Measurements from ENCODE around the gene ACTL6A. TPM values are rescaled to one million over a fixed set of nuclear protein-coding genes. Genes with fewer than 3 reads are reported as not detected.

The ACTL6A gene
- total and polyA plus RNA-seq, 10 donors = 33.9 to 69.5 (median 52.9) TPM

DNA sequence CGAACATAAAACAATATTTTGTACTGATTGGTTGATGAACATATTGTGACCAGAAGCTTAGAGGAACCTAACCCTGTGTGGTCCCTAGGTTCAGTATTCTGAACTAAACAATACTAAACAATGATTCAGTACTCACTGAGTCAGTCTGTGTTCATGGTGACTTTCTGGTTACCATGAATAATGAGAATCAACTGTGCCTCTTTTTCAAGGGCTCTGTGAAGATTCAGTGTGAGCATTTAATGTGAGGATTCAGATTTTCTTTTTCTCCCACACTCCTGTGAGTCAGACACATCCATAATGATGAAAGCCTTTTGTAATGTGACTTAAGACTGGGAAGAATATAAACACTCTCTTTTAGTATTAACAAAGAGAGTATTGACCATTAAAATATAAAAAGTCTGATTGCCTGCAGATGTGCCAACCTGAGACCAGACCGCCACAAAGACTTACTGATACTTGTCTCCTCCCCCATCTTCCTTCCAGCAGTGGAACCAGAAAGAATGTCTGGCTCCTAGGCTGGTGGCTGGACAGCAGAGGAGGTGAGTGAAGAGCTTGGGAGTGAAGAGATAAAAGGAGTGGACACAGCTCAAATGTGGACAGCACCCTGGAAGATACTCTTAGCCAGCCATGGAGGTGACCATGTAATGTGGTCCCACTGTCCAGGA lies 17.6 kb upstream of the ACTL6A start:
- WGBS, 5 donors = 84 to 89% (median 86%) methylated on average over 2 of the region's 2 CpGs
- Histone ChIP-seq H3K36me3 (no peaks in the 10 kb centered on the region), H3K9me3 (no peaks in the 10 kb centered on the region), H3K4me1 (no peaks in the 10 kb centered on the region), H3K4me3 (no peak overlapping the region), H3K27ac (no peak overlapping the region), H3K27me3 (replicated peaks in 1 of 7) (no peaks in the 10 kb centered on the region)
- DNase-seq = no peak
- intact Hi-C loops (cut with DNase I; ENCODE audit: low total_unique reads) = no loop called here
- TF ChIP-seq POLR2AphosphoS5 (IDR thresholded peaks at IDR 0.05) = no peak
- TF ChIP-seq CTCF (IDR thresholded peaks at IDR 0.05 in 8 of 11, conservative IDR thresholded peaks at IDR 0.05 in 3 of 11) = no peak
- TF ChIP-seq POLR2A (IDR thresholded peaks at IDR 0.05) = no peak

GRCh38 chr3:179546814-179547241 lies 15.9 kb upstream of the ACTL6A start:
- H3K27me3 ChIP-seq (replicated peaks in 1 of 7) = no peaks in the 10 kb centered on the region
- TF ChIP-seq CTCF (IDR thresholded peaks at IDR 0.05 in 8 of 11, conservative IDR thresholded peaks at IDR 0.05 in 3 of 11) (no peak), POLR2A (IDR thresholded peaks at IDR 0.05) (no peak), POLR2AphosphoS5 (IDR thresholded peaks at IDR 0.05) (no peak)
- H3K27ac ChIP-seq = no peak overlapping the region
- H3K4me3 ChIP-seq = no peak overlapping the region
- DNase-seq = no peak
- intact Hi-C loops (cut with DNase I; ENCODE audit: low total_unique reads) = no loop called here
- no peaks in the 10 kb centered on the region for H3K36me3 ChIP-seq
- H3K4me1 ChIP-seq = no peaks in the 10 kb centered on the region
- WGBS, 5 donors = 42 to 73% (median 64%) methylated on average over 2 of the region's 2 CpGs
- no peaks in the 10 kb centered on the region for H3K9me3 ChIP-seq

- no peaks in the 10 kb centered on the region for H3K27me3 ChIP-seq (replicated peaks in 1 of 7)
- no peaks in the 10 kb centered on the region for H3K9me3 ChIP-seq
- 64 to 73% (median 70%) methylated on average over 4 of the region's 4 CpGs for WGBS, 5 donors
- intact Hi-C loops (cut with DNase I; ENCODE audit: low total_unique reads) = loop anchor here (10.0 kb wide), 1 partner anchor 107 kb away; no protein-coding TSS in a partner anchor
- no peak overlapping the region for H3K4me3 ChIP-seq
- H3K4me1 ChIP-seq = no peaks in the 10 kb centered on the region
- H3K36me3 ChIP-seq = no peaks in the 10 kb centered on the region
- no peak overlapping the region for H3K27ac ChIP-seq
- TF ChIP-seq CTCF (IDR thresholded peaks at IDR 0.05 in 8 of 11, conservative IDR thresholded peaks at IDR 0.05 in 3 of 11) (no peak), POLR2A (IDR thresholded peaks at IDR 0.05) (no peak), POLR2AphosphoS5 (IDR thresholded peaks at IDR 0.05) (no peak)
- no peak for DNase-seq
Observed at GRCh38 chr3:179551349-179552105, 11.2 kb upstream of the ACTL6A start.

DNA sequence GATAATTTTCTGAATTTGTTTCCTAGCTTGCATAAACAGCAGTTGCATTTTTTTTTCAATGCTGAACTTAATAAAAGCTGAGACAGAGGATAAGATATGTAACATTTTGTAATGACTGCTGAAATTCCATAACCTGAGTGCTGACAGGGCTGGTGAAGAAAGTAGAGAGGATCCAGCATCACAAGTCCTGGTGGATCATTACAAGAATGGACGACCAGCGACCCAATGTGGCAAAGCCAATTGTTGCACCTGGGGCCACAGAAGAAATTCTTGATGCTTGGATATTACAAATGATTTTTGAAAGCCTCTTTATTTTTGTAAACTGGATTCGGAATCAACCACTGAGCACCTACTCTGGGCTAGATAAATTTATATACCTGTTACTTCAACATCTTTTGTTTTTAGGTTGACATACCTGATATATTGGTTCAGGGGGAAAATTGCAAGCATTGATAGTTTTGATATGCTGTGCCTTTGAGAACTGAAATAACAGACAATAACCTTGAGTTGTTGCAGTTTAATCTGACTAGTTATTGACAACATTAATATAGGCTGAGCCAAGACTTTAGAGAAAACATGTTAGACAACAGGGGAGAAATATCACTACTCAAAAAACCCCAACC lies 3.9 kb upstream of the ACTL6A start:
- TF ChIP-seq POLR2A (IDR thresholded peaks at IDR 0.05) (no peak), POLR2AphosphoS5 (IDR thresholded peaks at IDR 0.05) (peak in 1 of 3 donors; percentile 25), CTCF (IDR thresholded peaks at IDR 0.05 in 8 of 11, conservative IDR thresholded peaks at IDR 0.05 in 3 of 11) (peak; percentile 41 to 83 (median 72))
- H3K4me1 ChIP-seq = peaks cover 2 to 23% (median 14%) of the 10 kb centered on the region in 6 donors
- H3K9me3 ChIP-seq = no peaks in the 10 kb centered on the region
- H3K36me3 ChIP-seq = no peaks in the 10 kb centered on the region
- no peak overlapping the region for H3K4me3 ChIP-seq
- H3K27me3 ChIP-seq (replicated peaks in 1 of 7) = no peaks in the 10 kb centered on the region
- DNase-seq = peak; percentile 81
- H3K27ac ChIP-seq = no peak overlapping the region
- intact Hi-C loops (cut with DNase I; ENCODE audit: low total_unique reads) = loop anchor here (5.0 to 10.0 kb wide), 2 partner anchors 114 to 547 kb away; no protein-coding TSS in a partner anchor
- WGBS, 5 donors = 3 to 13% (median 4%) methylated on average over 3 of the region's 3 CpGs
